Measurements from ENCODE around the gene IRF1.

IRF1 gene

GRCh38 chr5:132497488-132497997 lies 7.0 kb upstream of the IRF1 start:
- no peak; the same call in 1 of the 2 replicates for TF ChIP-seq POLR2A (IDR thresholded peaks at IDR 0.05; ENCODE audit: low read depth, low read length)
- FAIRE-seq: no peak
- DNase-seq (ENCODE audit: insufficient read length, low spot score): peak; percentile 91

DNA sequence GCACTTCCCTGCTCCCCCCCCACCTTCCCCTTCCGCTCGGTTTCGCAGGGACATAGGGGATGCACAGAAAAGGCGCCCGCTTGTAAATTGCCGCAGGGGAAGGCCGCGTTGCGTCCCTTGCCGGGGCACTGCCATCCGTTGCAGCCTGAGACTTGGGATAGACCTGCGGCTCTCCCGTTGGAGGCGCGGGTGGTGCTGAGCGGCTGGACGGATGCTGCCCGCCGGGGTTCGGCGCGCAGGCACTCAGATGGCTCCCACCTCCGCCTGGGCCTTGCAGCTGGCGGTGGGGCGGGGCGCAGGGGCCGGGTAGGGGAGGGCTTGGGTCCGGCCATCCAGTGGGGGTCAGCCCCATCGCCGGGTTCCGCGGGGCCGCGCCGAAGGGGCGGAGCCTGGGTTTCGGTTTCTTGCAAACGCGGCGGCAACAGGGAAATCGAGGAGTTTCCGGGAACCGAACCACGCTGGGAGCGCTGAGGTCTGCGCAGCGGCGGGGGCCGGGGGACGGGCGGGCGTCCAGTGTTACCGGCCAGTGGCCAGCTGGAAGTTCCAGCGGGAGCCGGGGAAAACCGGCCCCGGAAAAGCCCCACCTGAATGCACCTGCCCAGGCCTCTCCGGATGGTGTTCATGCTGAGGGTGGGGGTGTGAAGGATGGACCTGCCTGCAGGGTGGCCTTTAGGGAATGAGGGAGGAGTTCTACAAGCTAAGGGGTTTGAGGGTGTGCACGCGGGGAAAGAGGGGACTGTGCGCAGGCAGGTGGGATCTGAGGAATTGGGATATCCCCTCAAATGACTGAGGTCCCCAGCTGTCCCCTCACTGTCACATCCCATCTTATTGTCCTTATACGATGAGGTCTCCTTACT lies 6.3 kb upstream of the IRF1 start:
- DNase-seq (ENCODE audit: insufficient read length, low spot score) (peak; percentile 74), FAIRE-seq (no peak)

DNA sequence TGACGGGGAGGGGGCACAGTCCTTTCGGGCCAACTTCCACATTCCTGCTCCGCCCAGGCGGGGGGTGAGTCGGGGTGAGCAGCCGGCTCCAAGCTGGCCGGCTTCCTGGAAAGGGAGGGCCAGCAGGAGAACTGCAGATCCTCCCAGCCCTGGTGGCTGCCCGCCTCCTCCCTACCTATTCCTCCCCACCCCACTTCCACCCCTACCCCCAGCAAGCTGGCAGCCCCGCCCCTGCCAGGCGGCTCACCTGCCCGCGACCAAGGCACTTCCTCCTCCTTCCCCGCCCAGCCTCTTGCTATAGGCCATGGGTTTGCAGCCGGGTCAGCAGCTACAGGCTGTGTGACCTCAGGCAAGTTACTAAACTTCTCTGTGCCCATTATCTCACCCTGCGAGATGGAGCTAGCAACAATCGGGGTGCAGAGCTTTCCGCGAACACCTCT lies 5.6 kb upstream of the IRF1 start:
- DNase-seq (ENCODE audit: insufficient read length, low spot score): peak; percentile 86
- no peak; the same call in 1 of the 2 replicates for TF ChIP-seq POLR2A (IDR thresholded peaks at IDR 0.05; ENCODE audit: low read depth, low read length)
- FAIRE-seq: no peak

More for the DNA sequence above, 6.3 kb upstream of the IRF1 start:
- peak; percentile 70 for TF ChIP-seq POLR2A (IDR thresholded peaks at IDR 0.05; ENCODE audit: low read depth, low read length)

GRCh38 chr5:132495667-132496190 lies 5.2 kb upstream of the IRF1 start:
- FAIRE-seq (no peak), DNase-seq (ENCODE audit: insufficient read length, low spot score) (peak; percentile 85)
- peak; percentile 32 for TF ChIP-seq POLR2A (IDR thresholded peaks at IDR 0.05; ENCODE audit: low read depth, low read length)

GRCh38 chr5:132493821-132494220 lies 3.2 kb upstream of the IRF1 start:
- no peak for FAIRE-seq
- no peak for TF ChIP-seq POLR2A (IDR thresholded peaks at IDR 0.05; ENCODE audit: low read depth, low read length)
- DNase-seq (ENCODE audit: insufficient read length, low spot score): no peak

GRCh38 chr5:132493241-132493640 lies 2.7 kb upstream of the IRF1 start:
- no peak for FAIRE-seq
- no peak for TF ChIP-seq POLR2A (IDR thresholded peaks at IDR 0.05; ENCODE audit: low read depth, low read length)
- no peak for DNase-seq (ENCODE audit: insufficient read length, low spot score)

GRCh38 chr5:132492386-132493125 lies 2.0 kb upstream of the IRF1 start:
- DNase-seq (ENCODE audit: insufficient read length, low spot score) (no peak), FAIRE-seq (no peak)
- no peak for TF ChIP-seq POLR2A (IDR thresholded peaks at IDR 0.05; ENCODE audit: low read depth, low read length)

DNA sequence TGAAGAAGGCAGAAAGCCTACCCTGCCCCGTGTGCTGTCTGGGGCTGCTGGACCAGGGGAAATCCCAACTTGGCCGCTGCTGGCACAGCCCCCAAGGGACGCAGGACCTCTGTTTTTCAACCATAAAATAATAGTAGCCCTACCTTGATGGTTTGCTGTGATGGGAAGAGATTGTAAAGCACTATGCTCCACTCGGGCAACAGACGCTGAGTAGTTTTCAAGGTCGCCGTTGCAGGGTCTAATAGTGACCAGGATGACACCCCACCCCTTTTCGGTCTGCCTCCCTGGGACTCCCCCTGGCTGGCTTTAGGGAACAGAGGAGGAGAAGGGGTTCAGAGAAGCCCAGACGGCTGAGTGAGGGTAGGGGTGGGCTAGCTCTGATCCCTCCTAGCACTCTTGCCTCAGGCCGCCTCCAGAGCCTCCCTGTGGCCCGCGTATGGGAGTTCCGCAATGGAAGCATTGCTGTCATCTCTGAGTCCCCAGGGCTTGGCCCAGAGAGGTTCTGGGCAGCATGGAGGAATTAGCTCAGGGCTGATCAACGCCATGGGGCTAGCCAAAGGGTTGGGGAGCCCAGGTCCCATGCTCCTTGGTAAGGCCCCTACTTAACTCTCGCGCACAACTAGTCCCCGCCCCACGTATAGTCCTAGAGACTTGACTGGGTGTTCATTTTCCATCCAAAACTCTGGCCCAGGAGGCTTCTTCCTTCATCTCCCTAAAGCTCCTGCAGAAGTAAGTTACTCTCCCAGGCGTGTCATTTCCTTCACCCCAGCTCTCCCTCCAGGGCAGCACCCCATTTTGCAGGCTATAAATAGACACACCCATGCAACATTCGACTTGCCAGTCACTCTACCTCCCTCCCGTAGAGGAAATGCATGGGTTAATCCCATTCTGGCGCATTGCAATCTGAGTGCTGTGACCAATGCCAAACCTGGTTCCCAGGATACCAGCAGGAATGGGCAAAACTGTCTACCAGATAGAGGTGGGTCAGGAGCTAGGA lies 1.1 kb upstream of the IRF1 start:
- no peak for TF ChIP-seq POLR2A (IDR thresholded peaks at IDR 0.05; ENCODE audit: low read depth, low read length)
- FAIRE-seq (no peak), DNase-seq (ENCODE audit: insufficient read length, low spot score) (no peak)

- FAIRE-seq (no peak), DNase-seq (ENCODE audit: insufficient read length, low spot score) (peak; percentile 40)
- peak; percentile 9; the same call in 1 of the 2 replicates for TF ChIP-seq POLR2A (IDR thresholded peaks at IDR 0.05; ENCODE audit: low read depth, low read length)
Measured at GRCh38 chr5:132489871-132490483, 596 bp downstream of the IRF1 start.

DNA sequence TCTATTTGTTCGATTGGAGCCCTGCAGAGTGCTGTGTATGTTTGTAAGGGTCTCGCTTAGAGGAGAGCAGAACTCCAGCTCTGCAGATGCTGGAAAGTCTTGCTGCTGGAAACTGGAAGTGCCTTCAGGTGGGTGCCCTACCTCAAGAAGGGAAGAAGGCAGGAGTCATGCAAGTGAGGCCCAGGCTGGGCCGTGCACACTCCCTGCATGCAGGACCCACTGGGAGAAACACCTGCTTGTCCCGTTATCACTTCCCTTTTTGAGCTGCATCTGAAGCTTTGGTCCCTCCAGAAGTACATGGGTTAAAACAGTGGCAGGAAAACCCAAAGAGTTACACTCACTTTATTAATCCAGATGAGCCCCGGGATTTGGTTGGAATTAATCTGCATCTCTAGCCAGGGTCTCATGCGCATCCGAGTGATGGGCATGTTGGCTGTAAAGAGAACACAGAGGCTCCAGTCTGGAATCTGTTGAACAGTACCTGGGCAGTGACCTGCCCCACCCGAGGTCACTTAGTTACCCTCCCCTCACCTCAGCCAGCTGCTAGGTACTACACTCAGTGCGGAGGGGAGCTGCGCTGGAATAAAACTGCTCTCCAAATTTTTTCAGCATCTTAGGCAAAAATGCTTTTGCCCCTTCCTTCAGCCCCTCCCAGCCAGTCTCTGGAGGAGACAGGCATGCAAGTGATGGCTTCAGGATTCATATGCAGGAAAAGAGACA lies 1.4 kb downstream of the IRF1 start:
- DNase-seq (ENCODE audit: insufficient read length, low spot score) (no peak), FAIRE-seq (no peak)
- TF ChIP-seq POLR2A (IDR thresholded peaks at IDR 0.05; ENCODE audit: low read depth, low read length): no peak

GRCh38 chr5:132488590-132488989 lies 2.0 kb downstream of the IRF1 start:
- DNase-seq (ENCODE audit: insufficient read length, low spot score): no peak
- no peak for TF ChIP-seq POLR2A (IDR thresholded peaks at IDR 0.05; ENCODE audit: low read depth, low read length)
- FAIRE-seq: no peak

Data from H54 (cell line).